GM12892 (cell line): ENCODE data around the gene PTPN22.

ENCODE experiments used
- POLR2A ChIP-seq: IDR thresholded peaks from 2 replicates; pipeline ENCODE4 v1.6.1; 2011; ENCODE audit warnings: low read depth, low read length, control low read depth
- POLR2AphosphoS5 ChIP-seq: IDR thresholded peaks from 2 replicates; pipeline ENCODE4 v1.6.1; 2011; ENCODE audit warnings: low read depth, low read length, control low read depth

DNA sequence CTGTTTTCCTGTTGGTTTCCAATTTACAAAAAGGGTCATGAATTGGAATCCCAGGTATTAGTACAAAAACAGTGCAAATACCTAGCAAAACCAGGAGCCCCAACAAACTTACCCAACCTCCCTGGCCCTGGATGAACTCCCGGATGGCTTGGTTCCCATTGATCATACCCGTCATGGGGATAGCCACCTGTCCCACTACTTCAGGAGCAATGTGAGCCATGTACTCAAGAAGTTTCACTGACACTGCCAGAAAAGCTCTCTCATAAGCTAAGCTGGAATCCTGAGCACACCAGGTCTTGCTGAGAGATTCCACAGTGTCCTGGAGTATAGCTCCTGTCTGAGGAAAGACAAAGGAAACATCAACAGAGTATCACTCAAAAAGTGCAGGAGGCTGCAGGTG, 10.1 kb upstream of the PTPN22 start:
- TF ChIP-seq POLR2AphosphoS5 (no peak), POLR2A (no peak)
